Measurements from ENCODE around the gene LCT. TPM values are rescaled to one million over a fixed set of nuclear protein-coding genes. Genes with fewer than 3 reads are reported as not detected.

Gene LCT
- under 0.01 TPM in 1 of 2 replicates, not detected in the other for total RNA-seq

DNA sequence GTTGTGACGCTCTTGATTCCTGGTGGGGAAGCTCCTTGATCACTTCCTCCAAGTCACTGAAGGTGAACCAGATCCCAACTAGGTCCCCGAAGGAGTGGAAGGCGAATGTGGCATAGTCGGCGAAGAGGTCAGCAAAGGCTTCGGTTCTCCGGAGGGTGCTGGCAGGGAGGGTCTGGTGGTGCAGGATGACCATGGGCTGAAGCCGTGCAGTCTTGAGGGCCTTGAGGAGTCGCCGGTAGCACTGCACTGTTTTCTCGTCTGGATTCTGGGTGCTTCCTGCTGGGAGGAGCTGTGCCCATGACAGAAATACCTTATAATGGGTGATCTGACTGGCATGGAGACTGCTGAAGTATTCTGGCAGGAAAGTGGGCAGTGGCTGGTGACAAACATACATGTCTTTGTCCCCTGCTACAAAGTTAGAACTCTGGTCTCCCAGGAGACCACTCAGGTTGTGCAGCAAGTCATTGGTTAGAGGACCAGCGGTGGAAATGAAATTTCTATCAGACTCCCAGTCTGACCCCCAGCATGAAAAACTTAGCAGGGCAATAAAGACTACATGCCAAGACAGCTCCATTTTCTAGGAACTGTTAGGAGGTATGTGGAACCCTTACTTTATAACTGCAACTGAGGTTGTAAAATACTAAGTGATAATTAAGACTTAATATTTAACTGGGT lies at the start of gene LCT:
LCT (minus strand) TSS at position 589 of the 675 bp plus-strand sequence; CDS start at position 574, 15 bp downstream.

DNA sequence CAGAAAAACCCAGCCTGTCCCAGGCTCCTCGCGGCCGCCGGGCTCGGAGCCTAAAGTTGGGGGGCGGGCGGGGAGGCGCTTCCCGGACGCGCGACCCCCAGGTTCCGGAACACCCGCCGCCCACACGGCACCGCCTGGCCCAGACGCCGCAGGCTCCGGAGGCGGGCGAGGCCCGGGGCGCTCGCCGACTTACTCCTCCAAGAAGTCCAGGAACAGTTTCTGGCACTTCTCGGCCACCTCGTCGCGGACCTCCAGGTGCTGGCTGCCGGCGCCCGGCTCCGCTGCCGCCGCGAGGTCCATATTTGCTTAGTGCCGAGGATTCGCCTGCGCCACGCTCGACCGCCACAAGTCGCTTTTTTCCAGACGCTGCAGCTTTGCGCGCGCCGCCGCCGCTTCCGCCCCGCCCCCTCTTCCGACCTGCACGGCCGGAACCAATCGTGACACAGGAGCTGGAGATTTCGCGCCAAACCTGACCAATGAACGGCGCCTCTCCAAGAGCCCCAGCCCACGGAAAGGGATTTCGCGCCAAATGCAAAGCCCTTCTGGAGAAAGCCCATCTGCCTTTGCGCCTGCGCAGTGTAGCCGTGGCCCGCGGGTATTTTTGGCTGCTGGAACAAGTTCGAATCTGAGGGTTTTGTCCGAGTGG lies 39.2 kb upstream of the LCT start, which contains the start of gene MCM6:
MCM6 (minus strand) TSS at position 378 of the 646 bp plus-strand sequence; CDS start at position 300, 78 bp downstream.

DNA sequence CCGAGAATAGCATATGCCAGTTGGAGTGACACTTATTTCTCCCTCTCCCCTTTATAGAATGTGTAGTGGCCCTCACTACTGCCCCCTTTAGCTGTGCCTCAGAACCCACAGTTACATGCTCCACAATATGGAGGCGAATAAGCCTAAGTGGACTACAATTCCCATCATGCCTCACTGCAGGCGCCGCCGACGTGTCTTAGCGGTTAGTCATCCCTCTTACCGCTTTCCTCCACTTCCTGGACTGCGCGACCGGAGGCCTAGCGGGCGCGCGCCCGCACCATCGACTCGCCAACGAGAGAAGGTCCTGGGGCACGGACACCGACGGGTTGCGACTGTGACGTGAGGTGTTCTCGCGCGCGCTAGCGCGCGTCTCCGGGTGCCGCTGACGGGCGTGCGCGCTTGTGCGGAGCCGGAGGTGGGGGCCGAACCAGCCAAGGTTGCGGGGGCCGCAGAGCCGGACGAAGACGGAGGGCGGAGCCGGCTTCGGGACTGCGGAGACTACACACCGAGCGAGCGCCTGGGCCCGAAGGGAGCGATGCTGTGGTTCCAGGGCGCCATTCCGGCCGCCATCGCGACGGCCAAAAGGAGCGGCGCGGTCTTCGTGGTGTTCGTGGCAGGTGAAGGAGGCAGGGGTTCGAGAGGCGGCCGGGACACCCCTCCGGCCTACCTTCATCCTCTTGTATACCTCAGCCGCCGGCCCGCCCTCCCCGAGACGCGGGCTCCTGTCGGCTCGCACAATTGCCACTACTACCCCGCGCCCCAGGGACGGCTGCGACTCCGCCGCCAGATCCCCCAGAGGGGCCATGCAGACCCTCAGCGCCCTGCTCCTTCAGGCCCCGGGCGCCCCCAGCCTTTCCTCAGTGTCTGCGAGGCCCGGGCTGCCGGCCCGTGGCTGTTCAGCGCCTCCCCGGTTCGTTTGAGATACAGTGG lies 95.3 kb downstream of the LCT start, which contains the start of gene UBXN4:
UBXN4 (plus strand) TSS at position 461 of the 930 bp plus-strand sequence; CDS start at position 536, 75 bp downstream.

Small RNA genes lying within 50 kb of the gene (small RNA-seq; reads per million reads assigned to genes)
- not detected for gene RF00019

Other genes with a start within 250 kb of the LCT start
- 67.6 and 81.3 TPM in 2 replicates for gene UBXN4, start 95.3 kb downstream of the LCT start, total RNA-seq
- 8.3 and 9.7 TPM in 2 replicates for gene MCM6, start 39.3 kb upstream of the LCT start, total RNA-seq
- 88.9 and 90.2 TPM in 2 replicates for gene DARS1, start 148.4 kb upstream of the LCT start, total RNA-seq